GM23338 (cell line): ENCODE results near the gene FBXO46.

Experiments used
- CTCF ChIP-seq, 2 experiments: fragments of 200-600 bp in 1 of 2; sonication (generic) in 1 of 2; conservative IDR thresholded peaks; 2 replicates each; pipeline versions ENCODE4 v1.5.1 to v1.6.1; 2016 to 2017; ENCODE audit warnings: antibody characterized with exemption in 2 of 2, low read depth in 2 of 2, mild to moderate bottlenecking in 2 of 2, moderate library complexity in 1 of 2
- ETS1 ChIP-seq: IDR thresholded peaks from 2 replicates; pipeline ENCODE4 v1.6.1; 2016; ENCODE audit warnings: antibody characterized with exemption
- EZH2 ChIP-seq: fragments of 200-600 bp; sonication (generic); IDR thresholded peaks from one replicate; pipeline ENCODE4 v1.8.0; 2017; ENCODE audit warnings: antibody characterized with exemption, mild to moderate bottlenecking, low read depth; ENCODE audit not compliant: unreplicated experiment
- JUNB ChIP-seq: IDR thresholded peaks from one replicate; pipeline ENCODE4 v1.6.1; 2016; ENCODE audit warnings: antibody characterized with exemption; ENCODE audit not compliant: unreplicated experiment
- NANOG ChIP-seq: IDR thresholded peaks from 2 replicates; pipeline ENCODE4 v1.6.1; 2016; ENCODE audit warnings: antibody characterized with exemption, borderline replicate concordance
- POLR2AphosphoS5 ChIP-seq: IDR thresholded peaks from 2 replicates; pipeline ENCODE4 v1.6.1; 2016; ENCODE audit warnings: antibody characterized with exemption, low read depth
- REST ChIP-seq: IDR thresholded peaks from one replicate; pipeline ENCODE4 v1.6.1; 2018; ENCODE audit warnings: antibody characterized with exemption; ENCODE audit not compliant: unreplicated experiment
- STAT1 ChIP-seq: IDR thresholded peaks from one replicate; pipeline ENCODE4 v1.6.1; 2016; ENCODE audit warnings: antibody characterized with exemption; ENCODE audit not compliant: unreplicated experiment
- ZNF114 ChIP-seq: fragments of 250-450 bp; sonication (Bioruptor Pico); IDR thresholded peaks from 2 replicates; pipeline ENCODE4 v1.5.0; 2020; ENCODE audit warnings: mild to moderate bottlenecking, moderate library complexity
- ZNF331 ChIP-seq: fragments of 250-450 bp; sonication (Bioruptor Pico); IDR thresholded peaks from 2 replicates; pipeline ENCODE4 v1.5.0; 2020; ENCODE audit warnings: low read depth, mild to moderate bottlenecking, moderate library complexity

GRCh38 chr19:45670670-45671453, 59.8 kb downstream of the FBXO46 start:
- TF ChIP-seq CTCF (conservative IDR thresholded peaks at IDR 0.05; ENCODE audit: low read depth in 2 of 2) (no peak), JUNB (no peak), REST (no peak), NANOG (no peak), ZNF331 (CRISPR knock-in tag) (no peak), EZH2 (no peak), POLR2AphosphoS5 (peak; percentile 58), ETS1 (no peak), STAT1 (no peak), ZNF114 (no peak)
